HG03175 (cell line): ENCODE data around the gene COBLL1.
"Not testable (repeated sequence)": the region's sequence is repeated elsewhere in the genome, so short reads cannot be mapped to it uniquely, and the experiment has no call there.

Experiments used
- ATAC-seq: cut with Tn5 transposase; IDR thresholded peaks from one replicate; pipeline ENCODE4 v1.9.1; 2021; ENCODE audit warnings: mild to moderate bottlenecking, moderate library complexity; ENCODE audit not compliant: unreplicated experiment

Gene COBLL1, protein sequence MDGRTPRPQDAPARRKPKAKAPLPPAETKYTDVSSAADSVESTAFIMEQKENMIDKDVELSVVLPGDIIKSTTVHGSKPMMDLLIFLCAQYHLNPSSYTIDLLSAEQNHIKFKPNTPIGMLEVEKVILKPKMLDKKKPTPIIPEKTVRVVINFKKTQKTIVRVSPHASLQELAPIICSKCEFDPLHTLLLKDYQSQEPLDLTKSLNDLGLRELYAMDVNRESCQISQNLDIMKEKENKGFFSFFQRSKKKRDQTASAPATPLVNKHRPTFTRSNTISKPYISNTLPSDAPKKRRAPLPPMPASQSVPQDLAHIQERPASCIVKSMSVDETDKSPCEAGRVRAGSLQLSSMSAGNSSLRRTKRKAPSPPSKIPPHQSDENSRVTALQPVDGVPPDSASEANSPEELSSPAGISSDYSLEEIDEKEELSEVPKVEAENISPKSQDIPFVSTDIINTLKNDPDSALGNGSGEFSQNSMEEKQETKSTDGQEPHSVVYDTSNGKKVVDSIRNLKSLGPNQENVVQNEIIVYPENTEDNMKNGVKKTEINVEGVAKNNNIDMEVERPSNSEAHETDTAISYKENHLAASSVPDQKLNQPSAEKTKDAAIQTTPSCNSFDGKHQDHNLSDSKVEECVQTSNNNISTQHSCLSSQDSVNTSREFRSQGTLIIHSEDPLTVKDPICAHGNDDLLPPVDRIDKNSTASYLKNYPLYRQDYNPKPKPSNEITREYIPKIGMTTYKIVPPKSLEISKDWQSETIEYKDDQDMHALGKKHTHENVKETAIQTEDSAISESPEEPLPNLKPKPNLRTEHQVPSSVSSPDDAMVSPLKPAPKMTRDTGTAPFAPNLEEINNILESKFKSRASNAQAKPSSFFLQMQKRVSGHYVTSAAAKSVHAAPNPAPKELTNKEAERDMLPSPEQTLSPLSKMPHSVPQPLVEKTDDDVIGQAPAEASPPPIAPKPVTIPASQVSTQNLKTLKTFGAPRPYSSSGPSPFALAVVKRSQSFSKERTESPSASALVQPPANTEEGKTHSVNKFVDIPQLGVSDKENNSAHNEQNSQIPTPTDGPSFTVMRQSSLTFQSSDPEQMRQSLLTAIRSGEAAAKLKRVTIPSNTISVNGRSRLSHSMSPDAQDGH

DNA sequence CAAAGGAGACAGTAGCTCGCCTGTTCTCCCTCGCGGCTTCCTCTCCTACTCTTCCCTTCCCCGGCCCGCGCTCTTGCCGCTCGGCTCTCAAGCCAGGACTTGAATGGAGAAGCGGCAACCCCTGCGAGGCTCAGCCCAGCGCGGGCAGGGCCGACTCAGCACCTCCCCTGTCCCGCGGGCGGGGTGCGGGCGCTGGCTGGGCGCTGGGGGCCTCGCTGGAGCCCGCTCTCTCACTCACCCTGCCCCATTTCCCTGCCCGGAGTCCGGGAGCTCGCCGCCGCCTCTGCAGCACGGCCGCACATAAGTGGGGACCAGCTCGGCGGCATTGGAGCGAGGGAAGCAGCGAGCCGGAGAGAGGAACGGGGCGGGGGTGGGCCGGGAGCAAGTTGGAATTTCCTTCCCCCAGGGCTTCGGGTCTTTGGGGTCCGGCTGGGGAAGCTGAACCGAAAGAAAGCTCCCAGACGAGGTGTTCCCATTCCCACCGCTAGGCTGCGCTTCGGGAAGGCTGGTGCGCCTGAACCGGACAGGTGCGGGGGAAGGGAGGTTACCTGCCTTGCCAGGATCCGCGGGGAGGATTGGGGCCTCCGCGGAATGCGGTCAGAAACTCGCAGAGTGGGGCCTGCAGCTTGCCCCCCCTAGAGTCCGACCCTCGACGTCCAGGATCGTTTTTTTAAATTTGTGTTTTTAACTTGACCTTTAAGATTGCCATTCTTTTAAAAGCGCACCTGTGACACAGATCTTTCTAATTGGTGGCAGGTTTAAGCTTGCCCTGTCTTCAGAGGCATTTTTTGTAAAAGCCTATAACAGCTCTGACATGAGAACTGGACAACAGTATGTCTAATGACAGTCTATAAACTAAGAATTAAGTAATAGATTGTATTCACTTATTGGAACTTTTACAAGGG lies at the start of gene COBLL1:
TSS of gene COBLL1 (minus strand) at position 105 of the 905 bp plus-strand sequence. CDS start 627 bp downstream, outside the sequence.
- peak; percentile 72 for ATAC-seq

DNA sequence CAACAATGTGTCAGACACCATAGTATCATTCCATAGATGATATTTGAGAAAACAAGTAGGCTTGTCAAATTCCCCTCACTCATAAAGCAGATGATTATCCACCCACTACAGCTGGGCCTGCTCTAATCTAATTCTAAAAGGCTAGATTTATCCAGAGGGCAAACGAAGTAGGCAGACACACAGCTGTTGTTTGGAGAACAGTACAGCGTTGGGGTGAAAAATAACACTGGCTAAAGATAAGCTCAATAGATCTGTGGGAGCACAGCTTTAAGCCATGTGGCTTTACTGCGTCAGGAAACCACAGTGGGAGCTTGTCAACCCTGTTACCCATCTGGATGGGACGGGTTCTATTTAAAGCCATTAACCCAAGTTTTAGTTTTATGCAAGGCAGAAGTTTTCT lies 48.9 kb upstream of the COBLL1 start:
- no peak for ATAC-seq

DNA sequence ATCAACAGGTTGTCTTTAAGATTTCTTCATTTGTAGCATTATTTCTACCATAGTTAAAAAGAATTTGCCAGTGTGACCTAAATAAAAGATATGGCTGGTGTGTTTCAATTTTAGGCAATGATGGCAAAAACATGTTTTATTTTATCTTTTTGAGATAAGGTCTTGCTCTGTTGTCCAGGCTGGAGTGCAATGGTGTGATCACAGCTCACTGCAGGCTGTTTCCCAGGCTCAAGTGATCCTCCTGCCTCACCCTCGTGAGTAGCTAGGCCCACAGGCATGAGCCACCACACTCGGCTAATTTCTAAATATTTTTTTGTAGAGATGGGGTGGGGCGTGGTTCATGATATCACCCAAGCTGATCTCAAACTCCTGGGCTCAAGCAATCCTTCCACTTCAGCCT lies 47.0 kb upstream of the COBLL1 start:
- ATAC-seq = no peak

DNA sequence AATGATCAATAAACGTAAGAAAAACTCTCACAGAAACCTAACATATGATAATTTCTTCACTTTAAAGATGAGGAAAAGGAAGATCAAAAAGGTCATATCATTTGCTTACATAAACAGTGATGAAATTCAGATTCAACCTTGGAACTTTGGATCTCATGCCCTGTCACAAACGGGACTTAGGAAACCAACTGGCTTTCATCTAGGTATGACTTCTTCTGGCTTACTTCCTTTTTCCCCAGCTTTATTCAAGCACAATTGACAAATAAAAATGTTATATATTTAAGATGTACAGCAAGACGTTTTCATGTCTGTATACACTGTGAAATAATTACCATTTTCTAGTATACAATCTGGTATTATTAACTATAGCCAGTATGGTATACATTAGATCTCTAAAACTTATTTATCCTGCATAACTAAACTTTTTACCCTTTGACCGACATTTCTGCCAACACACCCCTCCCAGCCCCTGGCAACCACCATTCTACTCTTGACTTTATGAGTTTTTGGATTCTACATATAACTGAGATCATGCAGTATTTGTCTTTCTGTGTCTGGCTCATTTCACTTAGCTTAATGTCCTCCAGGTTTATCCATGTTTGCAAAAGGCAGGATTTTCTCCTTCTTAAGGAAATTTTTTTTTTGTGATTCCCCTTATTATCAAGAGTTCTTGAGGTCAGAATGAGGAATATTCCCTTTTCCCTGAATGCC lies 46.0 kb upstream of the COBLL1 start:
- ATAC-seq = no peak

DNA sequence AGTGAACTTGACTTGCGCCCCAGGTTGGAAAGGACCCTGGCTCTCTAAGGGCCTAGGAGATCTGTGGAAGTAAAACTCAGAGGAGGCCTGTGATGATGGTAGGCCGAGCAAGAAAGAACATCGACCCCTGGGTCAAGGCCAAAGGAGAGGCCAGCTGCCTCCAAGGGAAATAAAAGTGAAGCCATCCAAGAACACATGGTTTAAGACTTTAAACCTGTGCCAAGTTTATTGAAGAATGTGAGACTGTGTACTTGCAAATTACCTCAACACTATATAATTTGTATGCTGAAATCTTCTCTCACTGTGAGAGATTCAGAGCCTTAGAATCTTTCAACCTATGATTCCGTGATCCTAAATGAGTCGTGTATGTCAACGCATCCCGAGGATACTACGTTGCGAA lies 40.7 kb upstream of the COBLL1 start:
- ATAC-seq = no peak

DNA sequence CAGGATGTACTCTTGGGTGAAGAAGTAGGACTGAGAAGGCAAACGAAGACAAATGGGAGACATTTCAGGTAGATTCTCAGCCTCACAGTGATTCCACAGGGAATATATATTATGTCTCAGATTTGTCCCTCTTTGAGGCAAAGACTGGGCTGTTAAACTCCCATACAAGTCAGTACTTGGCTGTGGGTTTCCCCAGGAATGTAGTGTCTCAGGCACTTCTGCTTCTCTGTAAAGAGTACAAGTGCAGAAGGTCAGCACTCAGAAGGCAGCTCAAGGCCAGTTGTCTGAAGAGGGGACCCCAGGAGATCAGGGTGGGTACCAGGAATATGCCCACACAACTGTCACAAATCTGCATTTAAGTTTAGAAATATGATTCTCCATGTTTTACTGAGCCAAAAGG lies 39.9 kb upstream of the COBLL1 start:
- no peak for ATAC-seq

DNA sequence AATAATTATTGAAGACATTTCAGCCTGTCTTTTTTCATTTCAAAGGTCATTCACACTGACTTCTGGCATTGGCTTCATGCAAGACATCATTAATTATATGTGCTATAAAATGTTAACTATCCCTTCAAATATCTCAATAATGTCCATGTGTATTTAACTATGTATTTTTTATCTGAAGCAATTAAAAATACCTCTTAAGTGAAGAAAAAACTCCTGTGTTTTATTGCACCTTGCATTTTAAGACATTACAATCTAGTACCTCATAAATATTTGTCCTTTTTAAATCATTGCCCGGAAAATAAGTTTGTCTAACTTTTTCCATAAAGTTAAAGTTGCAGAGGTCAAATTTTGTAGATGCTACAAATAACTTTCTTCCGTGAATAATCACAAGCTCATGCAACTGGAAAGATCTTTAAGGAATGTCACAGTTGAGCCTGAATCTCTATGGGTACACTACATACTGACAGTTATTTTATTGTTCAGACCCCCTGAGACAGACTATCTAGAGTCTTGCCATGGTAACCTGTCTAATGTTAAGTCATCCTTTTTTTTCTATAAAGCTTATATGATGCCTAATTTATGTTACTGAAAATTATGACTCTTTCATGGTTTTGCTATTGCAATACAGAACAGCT lies 38.4 kb upstream of the COBLL1 start:
- ATAC-seq = no peak

DNA sequence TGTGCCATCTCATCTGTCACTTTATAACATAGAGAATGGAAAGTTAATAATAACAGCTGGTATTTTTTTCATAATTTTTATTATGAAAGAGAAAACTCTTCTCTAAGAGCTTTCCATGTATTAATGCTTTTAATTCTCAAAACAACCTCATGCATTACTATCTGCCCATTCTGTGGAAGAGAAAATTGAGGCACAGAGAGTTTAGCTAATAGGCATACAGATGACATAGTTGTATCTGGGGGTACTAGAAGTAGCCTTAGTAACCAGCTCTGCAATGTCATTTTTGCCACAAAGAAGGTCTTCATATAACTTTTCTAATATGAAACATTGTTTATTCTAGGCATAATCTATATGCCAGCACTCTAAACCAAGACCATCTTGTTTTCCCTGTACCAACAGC lies 36.3 kb upstream of the COBLL1 start:
- no peak for ATAC-seq

DNA sequence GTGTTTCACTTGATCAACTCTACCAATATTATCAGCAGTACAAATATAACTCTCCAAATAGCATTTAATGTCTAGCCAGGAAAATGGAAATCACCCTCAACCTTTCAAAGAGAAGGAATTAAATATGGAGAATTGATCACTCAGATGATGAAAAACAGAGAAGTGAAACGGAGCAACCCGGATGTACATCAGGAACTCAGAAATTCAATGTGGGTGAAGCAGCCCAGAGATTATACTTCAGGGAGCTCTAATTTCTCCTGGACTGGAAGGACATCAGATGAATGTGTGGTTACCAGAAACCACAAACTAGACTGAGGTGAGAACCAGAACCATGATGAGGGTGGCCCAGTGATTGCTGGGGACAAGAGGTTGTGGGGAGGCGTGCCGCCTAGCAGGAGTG lies 35.5 kb upstream of the COBLL1 start:
- ATAC-seq = no peak

DNA sequence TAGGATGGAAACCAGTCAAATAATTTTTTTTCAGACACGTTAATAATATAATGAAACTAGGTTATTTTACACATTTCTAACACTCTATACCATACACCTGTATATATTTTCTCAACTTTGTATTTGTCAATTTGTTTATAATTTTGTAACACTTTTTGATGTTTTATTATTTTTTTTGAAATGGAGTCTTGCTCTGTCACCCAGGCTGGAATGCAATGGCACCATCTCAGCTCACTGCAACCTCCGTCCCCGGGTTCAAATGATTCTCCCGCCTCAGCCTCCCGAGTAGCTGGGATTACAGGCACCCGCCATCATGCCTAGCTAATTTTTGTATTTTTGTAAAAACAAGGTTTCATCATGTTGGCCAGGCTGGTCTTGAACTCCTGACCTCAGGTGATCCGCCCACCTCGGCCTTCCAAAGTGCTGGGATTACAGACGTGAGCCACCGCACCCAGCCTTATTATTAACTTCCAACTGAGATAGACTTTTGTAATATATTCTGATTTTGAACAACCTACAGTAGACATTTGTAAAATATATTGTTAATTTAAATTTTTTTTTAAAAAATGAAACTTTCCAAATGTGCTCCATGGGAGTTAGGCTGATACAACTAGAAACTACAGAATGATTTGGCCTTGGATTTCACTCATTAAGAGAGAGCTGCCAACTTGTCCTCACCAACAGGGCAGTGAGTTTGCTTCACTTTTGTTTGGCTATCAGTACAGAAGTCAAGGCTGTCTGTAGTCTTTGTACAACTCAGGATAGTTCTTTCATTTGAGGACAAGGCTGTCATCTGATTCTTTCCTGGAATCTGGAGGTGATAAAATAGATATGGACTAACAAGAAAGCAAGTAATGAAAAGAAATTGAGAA lies 33.9 kb upstream of the COBLL1 start:
- ATAC-seq = no peak

DNA sequence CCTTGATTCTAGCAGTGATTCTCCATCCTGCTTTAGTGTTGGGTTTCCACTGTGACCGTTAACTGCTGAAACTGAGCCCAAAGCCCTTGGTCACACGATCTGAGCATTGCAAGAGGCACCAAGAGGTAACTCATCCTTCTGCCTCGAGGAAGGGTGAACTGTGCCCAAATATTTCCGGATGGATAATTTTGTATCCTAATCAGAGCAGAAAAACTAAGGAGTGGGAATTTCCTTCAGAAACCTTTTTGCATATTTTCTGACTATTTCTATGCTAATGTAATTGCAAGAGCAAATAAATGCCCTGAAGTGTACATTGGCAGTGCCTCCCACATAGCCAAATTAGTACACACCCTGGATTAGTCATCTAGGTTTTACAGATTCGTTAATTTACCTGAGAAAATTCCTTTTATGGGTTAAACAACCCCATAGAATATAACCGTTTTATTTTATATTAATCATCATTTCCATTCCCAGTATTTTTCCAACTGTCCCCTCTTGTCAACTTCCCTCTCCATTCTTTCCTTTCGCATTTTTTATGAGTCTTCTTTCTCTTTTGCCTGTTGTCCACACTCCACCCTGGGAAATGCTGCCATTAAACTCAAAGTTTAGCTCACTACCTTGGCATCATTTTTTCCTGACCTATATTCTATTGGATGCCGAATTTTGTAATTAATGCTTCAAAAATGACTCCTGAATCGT lies 31.7 kb upstream of the COBLL1 start:
- ATAC-seq = no peak

DNA sequence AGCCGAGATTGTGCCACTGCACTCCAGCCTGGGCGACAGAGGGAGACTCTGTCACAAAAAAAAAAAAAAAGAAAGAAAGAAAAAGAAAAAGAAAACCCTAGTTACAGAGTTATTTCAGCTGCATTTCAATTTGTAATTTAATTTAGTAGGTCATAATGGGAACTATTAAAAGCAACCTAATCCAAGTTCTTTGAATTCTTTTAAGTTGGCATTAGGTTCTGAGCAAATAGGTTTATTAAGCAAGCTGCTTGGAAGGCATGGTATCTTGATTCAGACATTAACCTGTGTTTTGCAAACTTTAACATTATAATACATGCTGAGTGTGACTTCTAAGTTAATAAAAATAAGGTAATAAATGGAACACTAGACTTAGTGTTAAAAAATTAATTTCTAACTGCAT lies 29.8 kb upstream of the COBLL1 start:
- ATAC-seq = no peak

DNA sequence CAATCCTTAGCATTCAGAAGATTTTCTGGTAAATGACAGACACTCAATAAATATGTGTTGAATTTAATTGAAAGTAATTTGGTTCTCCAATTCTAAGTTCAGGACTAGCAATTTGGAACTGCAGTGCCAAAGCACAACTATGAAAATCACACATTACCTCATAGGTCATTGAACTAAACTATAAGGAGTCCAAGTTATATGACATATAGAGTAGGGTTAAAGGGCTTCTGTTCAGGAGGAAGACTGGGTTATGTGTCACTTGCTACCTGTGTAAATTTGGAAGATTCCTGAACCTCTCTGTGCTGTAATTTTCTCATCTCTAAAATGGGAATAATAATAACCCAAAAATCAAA lies 27.8 kb upstream of the COBLL1 start:
- no peak for ATAC-seq

DNA sequence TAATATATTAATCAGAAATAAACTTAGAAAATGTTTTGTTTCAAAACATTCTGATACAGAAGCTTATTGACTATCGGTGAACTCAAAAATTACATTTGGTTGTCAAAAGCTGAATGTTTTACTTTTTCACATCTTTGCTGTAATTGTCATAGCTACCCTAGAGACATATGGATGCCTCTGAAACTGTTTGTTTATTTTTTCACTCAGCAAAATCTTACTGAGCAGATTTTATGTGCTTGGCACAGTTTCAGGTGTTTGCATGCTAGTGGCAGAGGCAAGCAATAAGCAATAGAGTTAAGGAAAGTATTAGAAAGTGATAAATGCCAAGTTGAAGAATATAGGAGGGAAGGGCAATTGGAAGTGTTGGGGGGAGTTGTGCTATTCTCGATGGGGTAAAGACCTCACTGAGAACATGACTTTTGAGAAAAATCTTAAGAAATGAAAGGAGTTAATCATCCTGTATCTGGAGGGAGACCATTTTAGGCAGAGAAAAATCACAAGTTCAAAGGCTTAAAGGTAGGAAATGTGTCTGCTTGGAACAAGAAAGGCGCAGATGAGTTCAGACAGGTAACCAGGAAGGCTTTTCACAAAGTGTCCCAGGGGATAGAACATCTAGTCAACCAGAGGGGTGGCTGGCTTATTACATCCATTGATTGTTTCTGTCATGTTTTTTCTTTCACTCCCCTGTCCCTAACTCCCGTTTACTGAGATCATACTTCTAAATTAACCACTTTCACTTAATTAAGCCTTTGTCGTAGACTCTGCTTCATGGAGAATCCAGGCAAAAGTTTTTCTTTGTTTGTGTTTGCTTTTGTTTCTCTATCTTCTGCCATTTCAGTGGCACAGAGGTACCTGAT lies 27.2 kb upstream of the COBLL1 start:
- no peak for ATAC-seq

DNA sequence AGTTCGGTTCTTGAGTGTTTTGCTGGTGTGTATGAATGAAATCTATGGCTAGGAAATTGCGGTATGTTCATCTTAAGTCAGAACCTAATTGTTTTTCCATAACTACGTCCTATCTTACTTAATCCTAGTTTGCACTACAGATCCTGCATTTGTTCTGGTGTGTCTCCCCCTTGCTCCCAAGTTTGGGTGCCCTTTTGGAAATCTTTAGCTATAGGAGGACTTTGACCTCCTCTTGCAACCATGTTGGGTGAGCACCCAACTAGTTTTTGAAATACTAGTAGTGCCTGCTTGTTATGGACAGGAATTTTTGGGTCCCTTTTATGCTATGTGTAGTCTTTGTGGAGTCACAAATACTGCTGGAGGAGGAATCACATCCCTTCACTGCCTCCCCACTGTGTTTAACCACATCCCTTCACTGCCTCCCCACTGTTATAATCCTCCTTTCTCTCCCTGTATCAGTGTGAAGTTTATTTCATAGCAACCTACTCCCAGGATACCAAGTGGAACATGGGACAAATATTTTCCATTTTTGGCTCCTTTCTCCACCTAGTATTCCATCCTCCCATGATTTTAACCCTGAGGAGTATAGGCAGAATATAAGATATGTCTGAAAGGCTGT lies 26.3 kb upstream of the COBLL1 start:
- ATAC-seq = no peak

DNA sequence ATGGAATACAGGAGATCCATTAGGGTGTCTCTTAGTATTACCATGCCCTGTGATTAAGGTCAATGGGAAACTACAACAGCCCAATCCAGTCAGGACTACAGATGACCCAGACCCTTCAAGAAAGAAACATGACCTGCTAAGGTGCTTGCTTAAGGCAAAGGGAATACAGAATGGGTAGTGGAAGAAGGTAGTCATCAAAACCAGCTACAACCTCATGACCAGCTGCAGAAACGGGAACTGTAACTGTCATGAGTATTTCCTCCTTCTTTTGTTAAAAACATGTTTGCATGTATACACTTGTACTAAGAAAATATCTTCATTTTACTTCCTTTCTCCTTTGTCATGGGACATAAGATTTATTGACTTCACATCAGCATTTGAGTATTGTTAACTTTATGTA lies 24.8 kb upstream of the COBLL1 start:
- not testable (repeated sequence) for ATAC-seq

DNA sequence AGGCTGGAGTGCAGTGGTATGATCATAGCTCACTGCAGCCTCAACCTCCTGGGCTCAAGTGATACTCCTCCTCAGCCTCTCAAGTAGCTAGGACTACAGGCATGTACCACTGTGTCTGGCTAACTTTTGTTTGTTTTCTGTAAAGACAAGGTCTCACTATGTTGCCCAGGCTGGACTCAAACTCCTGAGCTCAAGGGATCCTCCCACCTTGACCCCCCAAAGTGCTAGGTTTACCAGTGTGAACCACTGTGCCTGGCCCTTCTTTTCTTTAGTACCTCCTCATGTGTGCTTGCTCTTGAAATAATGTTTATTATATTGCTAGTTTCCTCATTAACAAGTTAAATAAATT lies 19.0 kb upstream of the COBLL1 start:
- ATAC-seq = no peak
